RWPE1 (cell line): ENCODE data around the gene SRR.
A peak's percentile ranks its signal among the peaks of the same experiment; 100 is the strongest.

Experiments used
- CTCF ChIA-PET: fragments of 350-600 bp; sonication (Branson Sonifier 250); formaldehyde crosslinking; extraction: SDS; loops from one replicate; lab custom pipeline; 2021; lab: Yijun Ruan, JAX
- POLR2A ChIA-PET: fragments of 400-600 bp; formaldehyde crosslinking; extraction: SDS; loops from one replicate; lab custom pipeline; 2020; ENCODE audit warnings: antibody characterized with exemption; ENCODE audit not compliant: low non-redundant PET; lab: Yijun Ruan, JAX
- DNase-seq: peaks from one replicate; pipeline ENCODE4 v3.0.0; 2012; ENCODE audit warnings: low spot score
- H3K27ac ChIP-seq: fragments of 450-650 bp; 2 replicates; pipeline ENCODE4 v1.5.1; 2017
- TF ChIP-seq, protein P1 (sequence below): fragments of 450-650 bp; conservative IDR thresholded peaks from 2 replicates; pipeline ENCODE4 v1.5.1; 2017; ENCODE audit warnings: low read depth, mild to moderate bottlenecking

The SRR gene

DNA sequence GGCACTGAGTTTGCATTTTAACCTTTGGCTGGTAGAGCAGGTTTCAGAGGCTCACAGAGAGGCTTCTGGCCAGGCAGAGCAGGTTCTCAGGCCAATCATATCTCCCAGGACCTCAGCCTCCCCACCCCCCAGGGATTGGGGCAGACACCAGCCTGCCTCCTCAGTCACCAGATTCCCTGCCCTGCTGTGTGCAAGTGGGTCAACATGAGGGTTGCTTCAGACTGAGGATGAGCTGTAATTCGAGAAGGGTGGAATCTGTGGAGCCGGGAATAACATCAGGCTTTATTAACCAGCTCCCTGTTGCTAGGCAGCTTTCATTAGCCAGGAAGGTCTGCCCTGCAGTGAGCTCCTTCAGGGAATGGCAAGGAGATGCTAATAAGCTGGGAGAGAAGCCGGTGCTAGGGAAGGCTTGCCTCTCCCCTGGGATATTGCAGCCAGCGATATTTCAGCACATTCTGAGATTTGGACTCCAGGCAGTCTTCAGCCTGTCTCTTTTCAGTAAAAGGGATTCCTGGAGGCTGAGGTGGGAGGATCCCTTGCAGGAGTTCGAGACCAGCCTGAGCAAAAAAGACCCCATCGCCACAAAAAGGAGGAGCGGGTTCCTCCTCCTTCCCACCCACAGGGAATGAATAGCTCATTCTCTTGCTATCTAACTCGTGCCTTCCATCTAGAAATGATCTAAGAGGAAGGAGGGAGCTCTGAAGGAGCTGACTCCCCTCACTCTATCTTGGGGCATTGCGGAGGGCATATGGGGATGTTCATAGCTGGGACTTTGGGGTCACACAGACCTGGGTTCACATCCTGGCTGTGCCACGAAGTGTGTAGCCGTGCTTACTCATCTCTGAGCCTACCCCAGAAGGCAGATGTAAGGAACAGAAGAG is 44.3 kb downstream of the SRR start:
- POLR2A ChIA-PET: interaction anchor here (1.0 kb wide), 1 partner anchor 12 kb away, joined by 5 read pairs; the partner anchor contains the start of gene TSR1
- DNase-seq: peak; percentile 67
- CTCF ChIA-PET: interaction anchor here (0.7 to 1.0 kb wide), 4 partner anchors 20 to 428 kb away, joined by 3 to 4 read pairs (median 4); no protein-coding TSS in a partner anchor
- TF ChIP-seq, protein P1, sequence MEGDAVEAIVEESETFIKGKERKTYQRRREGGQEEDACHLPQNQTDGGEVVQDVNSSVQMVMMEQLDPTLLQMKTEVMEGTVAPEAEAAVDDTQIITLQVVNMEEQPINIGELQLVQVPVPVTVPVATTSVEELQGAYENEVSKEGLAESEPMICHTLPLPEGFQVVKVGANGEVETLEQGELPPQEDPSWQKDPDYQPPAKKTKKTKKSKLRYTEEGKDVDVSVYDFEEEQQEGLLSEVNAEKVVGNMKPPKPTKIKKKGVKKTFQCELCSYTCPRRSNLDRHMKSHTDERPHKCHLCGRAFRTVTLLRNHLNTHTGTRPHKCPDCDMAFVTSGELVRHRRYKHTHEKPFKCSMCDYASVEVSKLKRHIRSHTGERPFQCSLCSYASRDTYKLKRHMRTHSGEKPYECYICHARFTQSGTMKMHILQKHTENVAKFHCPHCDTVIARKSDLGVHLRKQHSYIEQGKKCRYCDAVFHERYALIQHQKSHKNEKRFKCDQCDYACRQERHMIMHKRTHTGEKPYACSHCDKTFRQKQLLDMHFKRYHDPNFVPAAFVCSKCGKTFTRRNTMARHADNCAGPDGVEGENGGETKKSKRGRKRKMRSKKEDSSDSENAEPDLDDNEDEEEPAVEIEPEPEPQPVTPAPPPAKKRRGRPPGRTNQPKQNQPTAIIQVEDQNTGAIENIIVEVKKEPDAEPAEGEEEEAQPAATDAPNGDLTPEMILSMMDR: no peak
- peak overlapping the region; percentile 69 for H3K27ac ChIP-seq

DNA sequence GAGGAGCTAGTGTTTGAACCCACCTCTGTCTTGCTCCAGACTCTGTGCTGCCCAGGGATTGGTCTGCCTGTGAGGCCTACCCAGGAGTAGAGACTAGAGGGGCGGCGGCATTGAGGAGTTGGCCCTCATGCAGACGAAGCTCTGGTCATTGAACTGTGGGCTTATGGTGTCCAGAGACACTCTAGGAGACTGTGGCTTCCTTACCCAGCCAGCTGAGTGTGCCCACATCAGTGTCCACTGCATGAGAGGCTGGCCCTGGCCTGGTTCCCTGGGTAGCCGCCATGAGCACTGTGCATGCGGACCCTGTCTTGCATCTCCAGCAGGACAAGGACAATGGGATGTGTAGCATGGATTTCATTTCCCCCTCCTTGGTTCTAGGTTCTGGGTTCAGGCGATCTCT is 47.5 kb downstream of the SRR start:
- POLR2A ChIA-PET: no interaction called here
- CTCF ChIA-PET: interaction anchor here (0.6 kb wide), 2 partner anchors 10 to 254 kb away, joined by 3 read pairs; no protein-coding TSS in a partner anchor
- H3K27ac ChIP-seq: peak overlapping the region; percentile 52; the same call in 1 of the 2 replicates
- TF ChIP-seq, protein P1: no peak
- DNase-seq: no peak

DNA sequence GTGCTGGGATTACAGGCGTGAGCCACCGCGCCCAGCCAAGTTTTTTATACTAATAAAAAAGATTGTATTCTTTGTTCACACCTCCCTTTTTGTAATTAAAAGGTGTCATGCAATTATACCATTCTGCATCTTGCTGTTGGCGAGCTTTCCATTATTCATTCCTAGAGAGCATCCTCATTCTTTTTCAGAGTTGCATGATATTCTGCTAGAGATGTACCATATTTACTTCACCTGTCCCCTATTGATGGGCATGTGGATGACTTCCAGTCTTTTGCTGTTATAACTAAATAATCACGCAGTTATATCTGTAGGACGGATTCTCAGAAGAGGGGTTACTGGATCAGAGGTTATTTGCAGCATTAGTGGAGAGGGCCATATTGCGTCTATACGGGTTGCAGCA is 50.6 kb downstream of the SRR start:
- no peak for DNase-seq
- peak overlapping the region; percentile 52 for H3K27ac ChIP-seq
- POLR2A ChIA-PET: interaction anchor here (0.7 kb wide), 1 partner anchor 694 kb away, joined by 3 read pairs; no protein-coding TSS in a partner anchor
- TF ChIP-seq, protein P1: no peak
- CTCF ChIA-PET: interaction anchor here (0.6 to 1.9 kb wide), 3 partner anchors 18 to 356 kb away, joined by 3 to 9 read pairs (median 7); partner anchors contain the start of gene TSR1

DNA sequence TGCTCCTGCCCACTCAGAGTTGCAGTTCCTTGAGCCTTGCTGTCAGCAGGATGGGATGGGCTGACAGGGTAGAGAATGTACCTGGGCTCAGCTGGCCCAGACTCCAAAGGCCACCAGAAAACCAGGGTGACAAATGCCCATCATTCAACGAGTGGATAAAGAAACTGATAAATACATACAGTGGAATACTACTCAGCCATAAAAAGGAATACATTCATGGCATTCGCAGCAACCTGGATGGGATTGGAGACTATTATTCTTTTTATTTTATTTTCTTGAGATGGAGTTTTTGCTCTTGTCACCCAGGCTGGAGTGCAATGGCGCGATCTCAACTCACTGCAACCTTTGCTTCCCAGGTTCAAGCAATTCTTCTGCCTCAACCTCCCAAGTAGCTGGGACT is 53.5 kb downstream of the SRR start:
- CTCF ChIA-PET: no interaction called here
- no peak for DNase-seq
- POLR2A ChIA-PET: no interaction called here
- TF ChIP-seq, protein P1: no peak
- peak overlapping the region; percentile 95 for H3K27ac ChIP-seq

DNA sequence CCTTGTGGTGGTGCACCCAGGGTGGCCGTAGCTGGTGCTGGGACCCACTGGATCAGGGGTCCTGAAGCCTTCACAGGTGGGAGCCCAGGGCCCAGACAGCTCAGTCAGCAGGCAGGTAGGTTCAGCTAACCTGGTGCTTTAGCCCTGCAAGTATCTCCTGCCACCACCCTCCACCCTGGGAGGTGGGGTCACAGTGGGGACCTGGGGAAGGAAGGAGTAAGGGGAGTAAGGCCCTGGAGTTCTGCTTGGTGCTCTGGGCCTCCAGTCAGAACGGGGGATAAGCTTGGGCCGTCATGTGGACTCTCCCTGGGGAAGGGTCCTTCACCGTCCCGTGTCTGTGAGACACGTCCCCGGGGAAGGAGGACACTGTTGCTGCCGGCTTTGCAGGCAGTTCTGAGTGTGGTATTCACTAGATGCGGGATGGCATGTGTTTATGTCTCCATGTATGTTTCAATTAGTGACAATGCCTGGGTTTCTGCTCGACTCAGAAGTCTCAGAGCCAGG is 54.2 kb downstream of the SRR start:
- H3K27ac ChIP-seq: peak overlapping the region; percentile 95
- POLR2A ChIA-PET: no interaction called here
- no peak for DNase-seq
- CTCF ChIA-PET: no interaction called here
- TF ChIP-seq, protein P1: no peak

DNA sequence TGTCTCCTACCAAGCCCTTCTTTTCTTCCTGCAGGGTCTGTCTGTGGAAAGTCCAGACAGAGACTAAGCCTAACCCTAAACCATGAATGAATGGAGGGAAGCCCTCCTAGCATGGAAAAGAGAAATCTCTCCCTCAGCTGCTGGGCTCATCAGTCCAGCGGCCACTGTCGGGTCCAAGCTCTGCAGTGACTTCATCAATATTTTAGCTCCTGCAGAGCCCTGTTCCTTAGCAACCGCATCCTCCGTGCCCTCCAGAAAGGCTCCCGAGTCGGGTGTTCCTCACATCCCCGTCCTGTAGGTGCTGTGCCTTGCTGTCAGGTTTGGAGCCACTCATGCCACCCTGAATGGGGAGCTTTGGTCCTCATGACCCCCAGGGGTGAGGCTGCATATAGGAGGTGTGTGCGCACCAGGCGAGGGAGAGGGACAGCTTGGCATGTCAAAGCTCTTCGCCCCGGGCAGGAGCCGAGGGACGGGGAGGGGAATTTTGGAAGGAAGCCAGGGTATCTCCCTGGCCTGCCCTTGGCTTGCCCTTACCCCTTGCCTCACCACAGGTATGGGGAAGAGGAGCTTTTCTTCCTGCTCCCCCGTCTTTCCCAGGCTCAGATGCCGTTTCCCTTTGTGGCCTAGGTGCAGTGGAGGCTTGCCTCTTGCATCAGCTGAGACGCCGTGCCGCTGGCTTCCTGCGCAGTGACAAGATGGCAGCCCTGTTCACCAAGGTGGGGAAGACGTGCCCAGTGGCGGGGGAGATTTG is 57.4 kb downstream of the SRR start:
- peak overlapping the region; percentile 95 for H3K27ac ChIP-seq
- TF ChIP-seq, protein P1: no peak
- DNase-seq: no peak
- ChIA-PET POLR2A (no interaction called here), CTCF (interaction anchor here (0.6 to 0.8 kb wide), 4 partner anchors 10 to 23 kb away, joined by 3 to 5 read pairs (median 3); no protein-coding TSS in a partner anchor)
